Measurements from ENCODE around the gene CGNL1.

GRCh38 chr15:57384816-57385215 lies 8.5 kb downstream of the CGNL1 start:
- TF ChIP-seq REST (IDR thresholded peaks at IDR 0.05; ENCODE audit: insufficient read depth in 1 of 2, low read depth in 2 of 2, low read length in 2 of 2) (no peak), SIN3A (IDR thresholded peaks at IDR 0.05; ENCODE audit: borderline replicate concordance, insufficient read depth, low read length) (no peak), POLR2AphosphoS5 (IDR thresholded peaks at IDR 0.05; ENCODE audit: low read depth, low read length) (no peak), TAF1 (IDR thresholded peaks at IDR 0.05; ENCODE audit: borderline replicate concordance, insufficient read depth, low read length) (no peak)
